Endothelial cell (in vitro differentiated cells): ENCODE measurements around the gene OPN3. TPM values are rescaled to one million over a fixed set of nuclear protein-coding genes. Genes with fewer than 3 reads are reported as not detected.

ENCODE experiments used
- DNase-seq: peaks from one replicate; pipeline ENCODE4 v3.0.0; 2021; ENCODE audit warnings: low spot score
- H3K27ac Mint-ChIP-seq: one replicate; pipeline ENCODE4 v1.8.0; 2021; ENCODE audit warnings: mixed read lengths, inconsistent platforms; ENCODE audit not compliant: unreplicated experiment
- H3K27me3 Mint-ChIP-seq: one replicate; pipeline ENCODE4 v1.8.0; 2021; ENCODE audit warnings: mild to moderate bottlenecking, moderate library complexity, mixed read lengths, inconsistent platforms; ENCODE audit not compliant: unreplicated experiment
- H3K36me3 Mint-ChIP-seq: one replicate; pipeline ENCODE4 v1.8.0; 2021; ENCODE audit warnings: mild to moderate bottlenecking, low read depth, mixed read lengths, inconsistent platforms; ENCODE audit not compliant: unreplicated experiment
- H3K4me1 Mint-ChIP-seq: one replicate; pipeline ENCODE4 v1.8.0; 2021; ENCODE audit warnings: mild to moderate bottlenecking, mixed read lengths, inconsistent platforms; ENCODE audit not compliant: unreplicated experiment
- H3K4me3 Mint-ChIP-seq: one replicate; pipeline ENCODE4 v1.8.0; 2021; ENCODE audit warnings: mild to moderate bottlenecking, mixed read lengths, inconsistent platforms; ENCODE audit not compliant: unreplicated experiment
- H3K9me3 Mint-ChIP-seq: one replicate; pipeline ENCODE4 v1.8.0; 2021; ENCODE audit warnings: mixed read lengths, inconsistent platforms; ENCODE audit not compliant: unreplicated experiment
- total RNA-seq: library from RNA; stranded (reverse); fragmentation: NEBNext Ultra II Directional; extraction: Animal tissue kit (Norgen Biotek cat#: 25700); gene quantifications from one replicate; pipeline ENCODE4 v1.2.1, GENCODE V29; 2021; ENCODE audit not compliant: unreplicated experiment
- TF ChIP-seq, protein P1 (sequence below): fragments of 200-600 bp; sonication (generic); IDR thresholded peaks from one replicate; pipeline ENCODE4 v1.5.0; 2021; ENCODE audit warnings: antibody characterized with exemption; ENCODE audit not compliant: unreplicated experiment

OPN3 gene
- total RNA-seq, 1 donor from 2014 or later = 19.7 TPM

DNA sequence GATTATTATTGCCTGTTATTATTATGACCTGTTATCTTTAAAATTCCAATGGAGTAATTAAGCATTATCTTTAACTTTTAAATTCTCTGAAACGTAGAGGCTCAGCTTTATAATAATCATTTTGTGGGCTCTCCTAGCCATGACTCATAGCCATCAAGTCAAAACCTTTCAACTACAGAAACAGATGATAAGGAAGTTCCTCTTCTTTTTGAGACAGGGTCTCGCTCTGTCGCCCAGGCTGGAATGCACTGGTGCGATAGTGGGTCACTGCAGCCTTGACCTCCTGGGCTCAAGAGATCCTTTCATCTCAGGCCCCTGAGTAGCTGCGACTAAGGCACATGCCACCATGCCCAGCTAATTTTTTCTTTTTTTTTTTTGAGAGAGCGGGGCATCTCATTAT is 43.5 kb downstream of the OPN3 start:
- no peaks in the 10 kb centered on the region for H3K27me3 Mint-ChIP-seq
- no peak for DNase-seq
- TF ChIP-seq, protein P1, sequence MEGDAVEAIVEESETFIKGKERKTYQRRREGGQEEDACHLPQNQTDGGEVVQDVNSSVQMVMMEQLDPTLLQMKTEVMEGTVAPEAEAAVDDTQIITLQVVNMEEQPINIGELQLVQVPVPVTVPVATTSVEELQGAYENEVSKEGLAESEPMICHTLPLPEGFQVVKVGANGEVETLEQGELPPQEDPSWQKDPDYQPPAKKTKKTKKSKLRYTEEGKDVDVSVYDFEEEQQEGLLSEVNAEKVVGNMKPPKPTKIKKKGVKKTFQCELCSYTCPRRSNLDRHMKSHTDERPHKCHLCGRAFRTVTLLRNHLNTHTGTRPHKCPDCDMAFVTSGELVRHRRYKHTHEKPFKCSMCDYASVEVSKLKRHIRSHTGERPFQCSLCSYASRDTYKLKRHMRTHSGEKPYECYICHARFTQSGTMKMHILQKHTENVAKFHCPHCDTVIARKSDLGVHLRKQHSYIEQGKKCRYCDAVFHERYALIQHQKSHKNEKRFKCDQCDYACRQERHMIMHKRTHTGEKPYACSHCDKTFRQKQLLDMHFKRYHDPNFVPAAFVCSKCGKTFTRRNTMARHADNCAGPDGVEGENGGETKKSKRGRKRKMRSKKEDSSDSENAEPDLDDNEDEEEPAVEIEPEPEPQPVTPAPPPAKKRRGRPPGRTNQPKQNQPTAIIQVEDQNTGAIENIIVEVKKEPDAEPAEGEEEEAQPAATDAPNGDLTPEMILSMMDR = no peak
- H3K9me3 Mint-ChIP-seq = no peaks in the 10 kb centered on the region
- no peak overlapping the region for H3K4me3 Mint-ChIP-seq
- H3K36me3 Mint-ChIP-seq = no peaks in the 10 kb centered on the region
- H3K27ac Mint-ChIP-seq = no peak overlapping the region
- H3K4me1 Mint-ChIP-seq = no peaks in the 10 kb centered on the region

DNA sequence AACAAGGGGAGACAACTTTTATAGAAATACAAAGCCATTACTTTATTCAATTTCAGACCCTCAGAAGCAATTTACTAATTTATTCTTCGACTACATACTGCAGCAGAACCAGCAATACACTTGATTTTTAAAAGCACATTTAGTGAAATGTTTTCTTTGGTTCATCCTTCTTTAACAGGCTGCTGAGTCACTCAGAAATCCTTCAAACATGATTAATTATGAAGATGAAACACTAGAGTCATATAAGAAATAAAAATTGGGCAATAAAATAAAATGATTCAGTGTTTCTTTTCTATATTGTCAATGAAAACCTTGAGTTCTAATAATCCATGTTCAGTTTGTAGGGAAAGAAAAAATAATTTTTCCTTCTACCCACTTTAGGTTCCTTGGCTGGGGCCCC is 47.0 kb downstream of the OPN3 start:
- H3K9me3 Mint-ChIP-seq = no peaks in the 10 kb centered on the region
- H3K4me3 Mint-ChIP-seq = no peak overlapping the region
- no peaks in the 10 kb centered on the region for H3K4me1 Mint-ChIP-seq
- no peak overlapping the region for H3K27ac Mint-ChIP-seq
- H3K36me3 Mint-ChIP-seq = no peaks in the 10 kb centered on the region
- DNase-seq = no peak
- TF ChIP-seq, protein P1 = no peak
- no peaks in the 10 kb centered on the region for H3K27me3 Mint-ChIP-seq

DNA sequence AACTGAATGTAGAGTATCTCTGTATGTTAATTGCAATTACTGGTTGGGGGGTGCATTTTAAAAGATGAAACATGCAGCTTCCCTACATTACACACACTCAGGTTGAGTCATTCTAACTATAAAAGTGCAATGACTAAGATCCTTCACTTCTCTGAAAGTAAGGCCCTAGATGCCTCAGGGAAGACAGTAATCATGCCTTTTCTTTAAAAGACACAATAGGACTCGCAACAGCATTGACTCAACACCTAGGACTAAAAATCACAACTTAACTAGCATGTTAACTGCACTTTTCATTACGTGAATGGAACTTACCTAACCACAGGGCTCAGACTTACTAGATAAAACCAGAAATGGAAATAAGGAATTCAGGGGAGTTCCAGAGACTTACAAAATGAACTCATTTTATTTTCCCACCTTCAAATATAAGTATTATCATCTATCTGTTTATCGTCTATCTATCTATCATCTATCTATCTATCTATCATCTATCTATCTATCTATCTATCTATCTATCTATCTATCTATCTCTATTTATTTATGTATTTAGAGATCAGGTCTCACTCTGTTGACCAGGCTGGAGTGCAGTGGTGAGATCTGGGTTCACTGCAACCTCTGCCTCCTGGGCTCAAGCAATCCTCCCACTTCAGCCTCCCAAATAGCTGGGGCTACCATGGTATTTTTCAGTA is 47.8 kb downstream of the OPN3 start:
- Mint-ChIP-seq H3K9me3 (no peaks in the 10 kb centered on the region), H3K4me1 (no peaks in the 10 kb centered on the region), H3K4me3 (no peak overlapping the region), H3K36me3 (no peaks in the 10 kb centered on the region), H3K27ac (no peak overlapping the region), H3K27me3 (no peaks in the 10 kb centered on the region)
- TF ChIP-seq, protein P1 = no peak
- DNase-seq = no peak

DNA sequence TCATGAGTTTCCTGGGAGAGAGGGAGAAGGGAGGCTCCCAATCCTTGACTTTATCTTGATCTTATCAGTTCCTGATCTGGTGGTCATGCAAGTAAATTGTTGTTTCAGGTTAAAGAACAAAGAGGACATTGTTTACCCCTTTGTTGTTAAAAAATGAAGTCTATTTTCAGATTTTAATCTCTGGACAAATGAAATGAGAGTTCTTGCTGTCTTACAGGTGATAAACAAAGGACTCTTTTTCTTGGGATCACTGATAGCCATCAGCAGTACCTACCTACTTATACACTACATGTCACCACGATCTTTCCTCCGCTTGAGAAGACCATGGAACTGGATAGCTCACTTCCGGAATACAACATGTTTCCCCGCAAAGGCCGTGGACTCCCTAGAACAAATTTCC is 48.4 kb downstream of the OPN3 start:
- no peak for DNase-seq
- Mint-ChIP-seq H3K36me3 (no peaks in the 10 kb centered on the region), H3K9me3 (no peaks in the 10 kb centered on the region), H3K4me1 (no peaks in the 10 kb centered on the region), H3K27ac (no peak overlapping the region), H3K27me3 (no peaks in the 10 kb centered on the region), H3K4me3 (no peak overlapping the region)
- TF ChIP-seq, protein P1 = no peak

DNA sequence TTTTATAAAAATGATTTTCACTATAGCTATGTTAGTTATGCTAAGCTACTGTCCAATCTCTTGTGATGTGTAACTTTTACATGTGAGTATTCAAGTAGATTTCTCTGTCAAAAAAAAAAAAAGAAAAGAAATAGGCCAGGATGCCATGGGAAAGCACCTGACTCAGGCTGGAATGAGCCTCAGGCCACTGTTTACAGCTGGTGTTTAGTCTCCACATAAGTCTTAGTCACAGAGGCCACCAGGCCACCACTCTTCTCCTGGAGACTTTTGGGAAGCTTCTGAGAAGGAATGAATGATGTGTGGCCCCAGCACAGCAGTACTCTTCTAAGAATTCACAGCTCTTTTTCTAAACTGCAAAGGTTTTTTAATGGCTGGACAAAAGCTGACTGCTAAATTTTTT is 48.9 kb downstream of the OPN3 start:
- no peak for DNase-seq
- Mint-ChIP-seq H3K4me1 (no peaks in the 10 kb centered on the region), H3K27ac (no peak overlapping the region), H3K36me3 (no peaks in the 10 kb centered on the region), H3K9me3 (no peaks in the 10 kb centered on the region), H3K27me3 (no peaks in the 10 kb centered on the region), H3K4me3 (no peak overlapping the region)
- TF ChIP-seq, protein P1 = no peak
